Measurements from ENCODE around the gene CCL19.

CCL19 gene

GRCh38 chr9:34693560-34693959 is 2.5 kb upstream of the CCL19 start:
- TF ChIP-seq, protein P1, sequence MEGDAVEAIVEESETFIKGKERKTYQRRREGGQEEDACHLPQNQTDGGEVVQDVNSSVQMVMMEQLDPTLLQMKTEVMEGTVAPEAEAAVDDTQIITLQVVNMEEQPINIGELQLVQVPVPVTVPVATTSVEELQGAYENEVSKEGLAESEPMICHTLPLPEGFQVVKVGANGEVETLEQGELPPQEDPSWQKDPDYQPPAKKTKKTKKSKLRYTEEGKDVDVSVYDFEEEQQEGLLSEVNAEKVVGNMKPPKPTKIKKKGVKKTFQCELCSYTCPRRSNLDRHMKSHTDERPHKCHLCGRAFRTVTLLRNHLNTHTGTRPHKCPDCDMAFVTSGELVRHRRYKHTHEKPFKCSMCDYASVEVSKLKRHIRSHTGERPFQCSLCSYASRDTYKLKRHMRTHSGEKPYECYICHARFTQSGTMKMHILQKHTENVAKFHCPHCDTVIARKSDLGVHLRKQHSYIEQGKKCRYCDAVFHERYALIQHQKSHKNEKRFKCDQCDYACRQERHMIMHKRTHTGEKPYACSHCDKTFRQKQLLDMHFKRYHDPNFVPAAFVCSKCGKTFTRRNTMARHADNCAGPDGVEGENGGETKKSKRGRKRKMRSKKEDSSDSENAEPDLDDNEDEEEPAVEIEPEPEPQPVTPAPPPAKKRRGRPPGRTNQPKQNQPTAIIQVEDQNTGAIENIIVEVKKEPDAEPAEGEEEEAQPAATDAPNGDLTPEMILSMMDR (IDR thresholded peaks at IDR 0.05; ENCODE audit: insufficient read depth, low read depth, low read length, missing control alignments) = no peak
- no peak for DNase-seq (ENCODE audit: low read depth)

DNA sequence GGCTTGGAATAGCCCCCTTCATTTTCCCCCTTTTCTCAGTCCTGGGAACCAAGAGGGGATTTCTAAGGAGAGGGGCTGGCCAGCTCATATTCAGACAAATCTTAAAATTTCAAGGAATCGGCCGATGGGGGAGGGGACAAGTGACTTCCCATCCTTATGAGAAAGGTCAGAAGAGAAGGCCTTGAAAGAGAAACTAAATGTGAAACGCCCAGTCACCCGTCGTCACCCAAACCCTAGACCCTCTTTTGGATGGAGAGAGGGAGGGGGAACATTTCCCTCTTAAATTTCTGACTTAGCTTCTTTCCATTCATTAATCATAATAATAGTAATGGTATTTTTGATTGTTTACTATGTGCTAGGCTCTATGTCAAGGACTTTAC is 850 bp upstream of the CCL19 start:
- TF ChIP-seq, protein P1 (IDR thresholded peaks at IDR 0.05; ENCODE audit: insufficient read depth, low read depth, low read length, missing control alignments) = no peak
- DNase-seq (ENCODE audit: low read depth) = no peak
- H3K4me3 ChIP-seq (ENCODE audit: low read length) = no peak overlapping the region

More at GRCh38 chr9:34693560-34693959, 2.5 kb upstream of the CCL19 start:
- no peak overlapping the region for H3K4me3 ChIP-seq (ENCODE audit: low read length)

- no peak for DNase-seq (ENCODE audit: low read depth)
- no peak overlapping the region for H3K4me3 ChIP-seq (ENCODE audit: low read length)
- TF ChIP-seq, protein P1 (IDR thresholded peaks at IDR 0.05; ENCODE audit: insufficient read depth, low read depth, low read length, missing control alignments) = no peak
Measured at GRCh38 chr9:34689512-34689911, 1.6 kb downstream of the CCL19 start.

GRCh38 chr9:34689116-34689470 is 2.0 kb downstream of the CCL19 start:
- DNase-seq (ENCODE audit: low read depth) = no peak
- H3K4me3 ChIP-seq (ENCODE audit: low read length) = no peak overlapping the region
- TF ChIP-seq, protein P1 (IDR thresholded peaks at IDR 0.05; ENCODE audit: insufficient read depth, low read depth, low read length, missing control alignments) = no peak

- TF ChIP-seq, protein P1 (IDR thresholded peaks at IDR 0.05; ENCODE audit: insufficient read depth, low read depth, low read length, missing control alignments) = no peak
- no peak overlapping the region for H3K4me3 ChIP-seq (ENCODE audit: low read length)
- no peak for DNase-seq (ENCODE audit: low read depth)
Measured at GRCh38 chr9:34688329-34689115, 2.6 kb downstream of the CCL19 start.

GRCh38 chr9:34687276-34688030 is 3.6 kb downstream of the CCL19 start:
- TF ChIP-seq, protein P1 (IDR thresholded peaks at IDR 0.05; ENCODE audit: insufficient read depth, low read depth, low read length, missing control alignments) = no peak
- no peak for DNase-seq (ENCODE audit: low read depth)
- no peak overlapping the region for H3K4me3 ChIP-seq (ENCODE audit: low read length)

Data from epithelial cell of esophagus (primary cell).